Endothelial cell of umbilical vein (primary cell): ENCODE data around the gene FSD1. TPM values are rescaled to one million over a fixed set of nuclear protein-coding genes. Genes with fewer than 3 reads are reported as not detected.

Experiments
- BruUV-seq: library from RNA; stranded (reverse); fragments of 400-500 nt; replicated peaks from 2 replicates; lab custom pipeline; 2021; lab: Mats Ljungman, UMichigan
- CTCF ChIA-PET: fragments of 300-600, 350-600 bp; sonication (Branson Sonifier 250); formaldehyde crosslinking; loops from one replicate; lab custom pipeline; 2021; ENCODE audit warnings: antibody characterized with exemption, inconsistent platforms; lab: Charles Lee
- POLR2A ChIA-PET: fragments of 300-600, 350-600 bp; sonication (Branson Sonifier 250); formaldehyde crosslinking; loops from one replicate; lab custom pipeline; 2021; ENCODE audit warnings: antibody characterized with exemption, inconsistent platforms; lab: Charles Lee
- DNase-seq: peaks from one replicate; pipeline ENCODE4 v3.0.0-alpha.2; 2011; ENCODE audit warnings: low read depth, low spot score
- FAIRE-seq: peaks from 2 replicates; lab custom pipeline; 2011; peaks lifted over from hg19 to GRCh38; lab: Jason Lieb, UNC
- H2AFZ ChIP-seq: 2 replicates; pipeline ENCODE4 v1.6.0; 2012; ENCODE audit warnings: low read depth, low read length, control low read depth, inconsistent platforms
- H3K27ac ChIP-seq: 2 replicates; pipeline ENCODE4 v1.5.1; 2011; ENCODE audit warnings: low read depth, mild to moderate bottlenecking, control low read depth, low read length, moderate library complexity; ENCODE audit not compliant: insufficient read depth
- H3K27me3 ChIP-seq, 2 experiments: 2 replicates each; pipeline versions ENCODE4 v1.6.0 to v1.6.1; 2011; ENCODE audit warnings: low read length in 2 of 2, mixed read lengths in 1 of 2; ENCODE audit not compliant: control insufficient read depth in 2 of 2, insufficient read depth in 2 of 2
- H3K36me3 ChIP-seq, 2 experiments: 2 replicates in 1 of 2; 3 replicates in 1 of 2; pipeline ENCODE4 v1.5.1; 2011; ENCODE audit warnings: low read length in 2 of 2, mild to moderate bottlenecking in 1 of 2, moderate library complexity in 1 of 2; ENCODE audit not compliant: control insufficient read depth in 2 of 2, insufficient read depth in 2 of 2; ENCODE audit errors: extremely low read depth in 1 of 2
- H3K4me1 ChIP-seq: 3 replicates; pipeline ENCODE4 v1.5.1; 2011; ENCODE audit warnings: mild to moderate bottlenecking, low read length; ENCODE audit not compliant: control insufficient read depth, insufficient read depth; ENCODE audit errors: extremely low read depth
- H3K4me2 ChIP-seq: 2 replicates; pipeline ENCODE4 v1.6.1; 2011; ENCODE audit warnings: low read length, control low read depth, mixed read lengths; ENCODE audit not compliant: insufficient read depth
- H3K4me3 ChIP-seq, 3 experiments: fragments of 200-600 bp in 1 of 3; sonication (generic), shearing (Covaris generic) in 1 of 3; replicated peaks in 1 of 3; 2 replicates each; pipeline ENCODE4 v1.5.1; 2011 to 2016; ENCODE audit warnings: control low read depth in 3 of 3, low read length in 3 of 3, mild to moderate bottlenecking in 2 of 3, inconsistent platforms in 1 of 3, low read depth in 1 of 3, moderate library complexity in 1 of 3; ENCODE audit not compliant: insufficient read depth in 1 of 3
- H3K79me2 ChIP-seq: 2 replicates; pipeline ENCODE4 v1.6.0; 2012; ENCODE audit warnings: low read length, inconsistent platforms; ENCODE audit not compliant: control insufficient read depth, insufficient read depth
- H3K9ac ChIP-seq: replicated peaks from 2 replicates; pipeline ENCODE3; 2011; ENCODE audit warnings: low read length, control low read depth; ENCODE audit not compliant: insufficient read depth; ENCODE audit errors: extremely low read depth
- H3K9me1 ChIP-seq: replicated peaks from 3 replicates; pipeline ENCODE4 v1.6.0; 2011; ENCODE audit warnings: mild to moderate bottlenecking, low read length; ENCODE audit not compliant: control insufficient read depth, insufficient read depth; ENCODE audit errors: extremely low read depth
- H3K9me3 ChIP-seq: replicated peaks from 2 replicates; pipeline ENCODE4 v1.5.1; 2012; ENCODE audit warnings: low read length, inconsistent platforms; ENCODE audit not compliant: control insufficient read depth, insufficient read depth
- H4K20me1 ChIP-seq: replicated peaks from 2 replicates; pipeline ENCODE3; 2011; ENCODE audit warnings: mild to moderate bottlenecking, low read length; ENCODE audit not compliant: control insufficient read depth, insufficient read depth; ENCODE audit errors: extremely low read depth
- EZH2 ChIP-seq: IDR thresholded peaks from 2 replicates; pipeline ENCODE4 v1.6.1; 2012; ENCODE audit warnings: borderline replicate concordance, low read depth, mild to moderate bottlenecking, moderate library complexity, low read length, inconsistent platforms; ENCODE audit not compliant: severe bottlenecking
- FOS ChIP-seq: IDR thresholded peaks from 2 replicates; pipeline ENCODE4 v1.6.1; 2011; ENCODE audit warnings: mild to moderate bottlenecking, low read length, moderate library complexity, borderline replicate concordance; ENCODE audit not compliant: insufficient read depth
- GATA2 ChIP-seq: IDR thresholded peaks from 2 replicates; pipeline ENCODE4 v1.7.0; 2011; ENCODE audit warnings: low read depth, mild to moderate bottlenecking, moderate library complexity, mixed read lengths, low read length; ENCODE audit not compliant: insufficient read length, insufficient read depth
- JUN ChIP-seq: IDR thresholded peaks from 2 replicates; pipeline ENCODE4 v1.6.1; 2011; ENCODE audit warnings: borderline replicate concordance, low read depth; ENCODE audit not compliant: insufficient read length, insufficient read depth
- MYC ChIP-seq: IDR thresholded peaks from one replicate; pipeline ENCODE4 v1.6.1; 2011; ENCODE audit warnings: mild to moderate bottlenecking, low read depth, low read length
- POLR2A ChIP-seq: IDR thresholded peaks from 2 replicates; pipeline ENCODE4 v1.6.1; 2012; ENCODE audit warnings: low read depth, mild to moderate bottlenecking, control low read depth, low read length
- POLR2AphosphoS5 ChIP-seq: IDR thresholded peaks from 2 replicates; pipeline ENCODE4 v1.6.1; 2012; ENCODE audit warnings: low read depth, mild to moderate bottlenecking, control low read depth, low read length, moderate library complexity; ENCODE audit not compliant: insufficient read depth
- dilution Hi-C: fragments of 300-500 bp; cut with MboI; formaldehyde crosslinking; loops from one replicate; pipeline ENCODE4 v1.15.0; 2019; ENCODE audit warnings: low sequenced_read_pairs; ENCODE audit not compliant: extremely low pct_ligation_motif_present
- intact Hi-C: fragments of 100-400 bp; cut with micrococcal nuclease; formaldehyde crosslinking; loops from one replicate; pipeline ENCODE4 v1.10.0; 2022
- polyA plus RNA-seq, 4 experiments: library from polyadenylated mRNA; depleted of rRNA in 3 of 4; stranded (reverse) in 3 of 4; unstranded in 1 of 4; fragments of >200 nt; gene quantifications; 2 replicates each; pipeline versions ENCODE4 v1.2.1 to v1.2.3, GENCODE V29; 2011 to 2012; ENCODE audit warnings: missing spikeins in 1 of 4
- total RNA-seq: library from RNA; stranded (reverse); gene quantifications from 2 replicates; pipeline ENCODE4 v1.2.3, GENCODE V29; 2021
- TF ChIP-seq, protein P1 (sequence below), 2 donors: IDR thresholded peaks; 1 replicate in 1 of 2; 2 replicates in 1 of 2; pipeline ENCODE4 v1.5.1; 2011; ENCODE audit warnings: low read length in 2 of 2, mild to moderate bottlenecking in 2 of 2, moderate library complexity in 2 of 2, control low read depth in 1 of 2, inconsistent platforms in 1 of 2, low read depth in 1 of 2; ENCODE audit not compliant: insufficient read depth in 1 of 2; ENCODE audit errors: extremely low read depth in 1 of 2
- TF ChIP-seq, protein P2 (sequence below): IDR thresholded peaks from 2 replicates; pipeline ENCODE4 v1.6.1; 2011; ENCODE audit not compliant: insufficient read depth, insufficient read length

FSD1 gene
- total and polyA plus RNA-seq, 2 donors (not counting 3 experiments of a cell fraction or from before 2014, with no cell fraction given) = 25.8 to 55.5 TPM

DNA sequence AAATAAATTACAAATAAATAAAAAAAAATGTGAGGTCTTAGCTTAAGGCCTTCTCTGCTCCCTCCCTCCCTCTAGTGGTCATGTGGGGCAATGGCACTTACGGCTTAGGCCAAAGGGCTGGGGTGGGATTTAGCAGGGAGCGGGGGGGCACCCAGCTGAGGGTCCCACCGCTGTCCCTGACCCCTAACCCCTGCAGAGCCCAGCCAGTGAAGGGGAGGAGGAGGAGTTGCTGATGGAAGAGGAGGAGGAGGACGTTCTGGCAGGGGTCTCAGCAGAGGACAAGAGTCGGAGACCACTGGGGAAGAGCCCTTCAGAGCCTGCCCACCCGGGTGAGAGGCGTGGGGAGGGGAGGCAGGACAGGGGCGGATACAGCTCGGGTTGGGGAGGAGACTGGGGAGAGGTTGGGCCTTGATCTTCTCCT is 48.3 kb downstream of the FSD1 start:
- Histone ChIP-seq H4K20me1 (no peaks in the 10 kb centered on the region), H3K4me1 (no peaks in the 10 kb centered on the region), H2AFZ (no peak overlapping the region), H3K4me3 (no peak overlapping the region), H3K9me3 (no peaks in the 10 kb centered on the region), H3K9me1 (no peaks in the 10 kb centered on the region), H3K27me3 (no peaks in the 10 kb centered on the region), H3K36me3 (peaks cover 0 to 2% of the 10 kb centered on the region in 2 experiments), H3K79me2 (no peaks in the 10 kb centered on the region), H3K9ac (no peak overlapping the region), H3K27ac (no peak overlapping the region), H3K4me2 (no peak overlapping the region)
- CTCF ChIA-PET = interaction anchor here (0.6 to 5.0 kb wide), 39 partner anchors 9 to 173 kb away, joined by 3 to 120 read pairs (median 4); partner anchors contain the start of genes CHAF1A, FSD1, MPND and SH3GL1
- peak; percentile 66 for DNase-seq
- BruUV-seq = no TSS peak
- POLR2A ChIA-PET = interaction anchor here (1.0 kb wide), 1 partner anchor 10 kb away, joined by 7 read pairs; the partner anchor contains the start of gene MPND
- intact Hi-C loops (loop anchor here (1.0 kb wide), 2 partner anchors 85 to 119 kb away; no protein-coding TSS in a partner anchor), dilution Hi-C loops (no loop called here)
- TF ChIP-seq MYC = no peak
- TF ChIP-seq, protein P1, sequence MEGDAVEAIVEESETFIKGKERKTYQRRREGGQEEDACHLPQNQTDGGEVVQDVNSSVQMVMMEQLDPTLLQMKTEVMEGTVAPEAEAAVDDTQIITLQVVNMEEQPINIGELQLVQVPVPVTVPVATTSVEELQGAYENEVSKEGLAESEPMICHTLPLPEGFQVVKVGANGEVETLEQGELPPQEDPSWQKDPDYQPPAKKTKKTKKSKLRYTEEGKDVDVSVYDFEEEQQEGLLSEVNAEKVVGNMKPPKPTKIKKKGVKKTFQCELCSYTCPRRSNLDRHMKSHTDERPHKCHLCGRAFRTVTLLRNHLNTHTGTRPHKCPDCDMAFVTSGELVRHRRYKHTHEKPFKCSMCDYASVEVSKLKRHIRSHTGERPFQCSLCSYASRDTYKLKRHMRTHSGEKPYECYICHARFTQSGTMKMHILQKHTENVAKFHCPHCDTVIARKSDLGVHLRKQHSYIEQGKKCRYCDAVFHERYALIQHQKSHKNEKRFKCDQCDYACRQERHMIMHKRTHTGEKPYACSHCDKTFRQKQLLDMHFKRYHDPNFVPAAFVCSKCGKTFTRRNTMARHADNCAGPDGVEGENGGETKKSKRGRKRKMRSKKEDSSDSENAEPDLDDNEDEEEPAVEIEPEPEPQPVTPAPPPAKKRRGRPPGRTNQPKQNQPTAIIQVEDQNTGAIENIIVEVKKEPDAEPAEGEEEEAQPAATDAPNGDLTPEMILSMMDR (IDR thresholded peaks at IDR 0.05; ENCODE audit: extremely low read depth in 1 of 2, insufficient read depth in 1 of 2, low read depth in 1 of 2, low read length in 2 of 2) = peak; percentile 76 to 85
- peak; percentile 28 for FAIRE-seq

DNA sequence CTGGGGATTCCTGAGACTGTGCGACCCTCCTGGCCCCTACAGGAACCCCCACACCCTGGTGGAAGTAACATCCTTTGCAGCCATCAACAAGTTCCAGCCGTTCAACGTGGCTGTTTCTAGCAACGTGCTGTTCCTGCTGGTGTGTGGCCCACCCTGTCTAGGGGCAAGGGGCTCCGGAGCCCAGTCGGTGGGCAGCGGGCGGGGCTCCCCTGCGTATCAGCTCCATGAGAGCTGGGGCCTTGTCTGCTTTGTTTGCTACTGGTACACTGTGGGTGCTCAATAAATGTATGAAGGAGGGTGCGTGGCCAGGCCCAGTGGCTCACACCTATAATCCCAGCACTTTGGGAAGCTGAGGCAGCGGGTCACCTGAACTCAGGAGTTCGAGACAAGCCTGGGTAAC is 49.9 kb downstream of the FSD1 start:
- intact Hi-C loops = no loop called here
- Histone ChIP-seq H3K27me3 (no peaks in the 10 kb centered on the region), H3K27ac (no peak overlapping the region), H3K4me3 (no peak overlapping the region), H3K9me1 (no peaks in the 10 kb centered on the region), H4K20me1 (no peaks in the 10 kb centered on the region), H3K36me3 (peaks cover 0 to 8% of the 10 kb centered on the region in 2 experiments), H3K9ac (no peak overlapping the region), H3K79me2 (no peaks in the 10 kb centered on the region), H3K9me3 (no peaks in the 10 kb centered on the region), H2AFZ (no peak overlapping the region), H3K4me1 (no peaks in the 10 kb centered on the region), H3K4me2 (no peak overlapping the region)
- DNase-seq (no peak), FAIRE-seq (no peak)
- no TSS peak for BruUV-seq
- dilution Hi-C loops = no loop called here
- TF ChIP-seq MYC = no peak
- TF ChIP-seq POLR2AphosphoS5 = no peak
- no peak for TF ChIP-seq FOS
- TF ChIP-seq GATA2 = no peak
- TF ChIP-seq EZH2 = no peak
- no peak for TF ChIP-seq POLR2A
- TF ChIP-seq JUN = no peak
- TF ChIP-seq, protein P1 (IDR thresholded peaks at IDR 0.05; ENCODE audit: extremely low read depth in 1 of 2, insufficient read depth in 1 of 2, low read depth in 1 of 2, low read length in 2 of 2) = no peak
- TF ChIP-seq, protein P2, sequence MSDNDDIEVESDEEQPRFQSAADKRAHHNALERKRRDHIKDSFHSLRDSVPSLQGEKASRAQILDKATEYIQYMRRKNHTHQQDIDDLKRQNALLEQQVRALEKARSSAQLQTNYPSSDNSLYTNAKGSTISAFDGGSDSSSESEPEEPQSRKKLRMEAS = no peak
- POLR2A ChIA-PET = interaction anchor here (1.1 kb wide), 1 partner anchor 11 kb away, joined by 3 read pairs; the partner anchor contains the start of gene MPND
- CTCF ChIA-PET = interaction anchor here (5.0 kb wide), 1 partner anchor 87 kb away, joined by 120 read pairs; no protein-coding TSS in a partner anchor
